Activated CD8-positive, alpha-beta T cell treated with anti-CD3 and anti-CD28 coated beads for 36 hours (primary cell): Measurements from ENCODE around the gene PNPLA7. TPM values are rescaled to one million over a fixed set of nuclear protein-coding genes. Genes with fewer than 3 reads are reported as not detected.
"Not testable (repeated sequence)": the region's sequence is repeated elsewhere in the genome, so short reads cannot be mapped to it uniquely, and the experiment has no call there.

Experiments used
- ATAC-seq: fragments of 200-7000 bp; cut with Tn5 transposase; one replicate; pipeline ENCODE4 v1.10.0; 2021; ENCODE audit warnings: mild to moderate bottlenecking, moderate library complexity
- CTCF ChIA-PET: fragments of 350-600 bp; sonication (Branson Sonifier 250); formaldehyde crosslinking; loops from one replicate; lab custom pipeline; 2021; ENCODE audit warnings: antibody characterized with exemption; lab: Charles Lee
- POLR2A ChIA-PET: fragments of 350-600 bp; sonication (Branson Sonifier 250); formaldehyde crosslinking; loops from one replicate; lab custom pipeline; 2021; ENCODE audit warnings: antibody characterized with exemption; lab: Charles Lee
- DNase-seq: peaks from one replicate; pipeline ENCODE4 v3.0.0-alpha.2; 2020
- H3K27ac Mint-ChIP-seq: one replicate; pipeline ENCODE4 v1.8.0; 2021; ENCODE audit warnings: mild to moderate bottlenecking, mixed read lengths
- H3K27me3 Mint-ChIP-seq: one replicate; pipeline ENCODE4 v1.8.0; 2021; ENCODE audit warnings: mixed read lengths
- H3K36me3 Mint-ChIP-seq: one replicate; pipeline ENCODE4 v1.8.0; 2021; ENCODE audit warnings: low read depth, mixed read lengths
- H3K4me1 Mint-ChIP-seq: one replicate; pipeline ENCODE4 v1.8.0; 2021; ENCODE audit warnings: low read depth, mixed read lengths
- H3K4me3 Mint-ChIP-seq: one replicate; pipeline ENCODE4 v1.8.0; 2021; ENCODE audit warnings: mild to moderate bottlenecking, moderate library complexity, mixed read lengths
- H3K9me3 Mint-ChIP-seq: one replicate; pipeline ENCODE4 v1.8.0; 2021; ENCODE audit warnings: mixed read lengths
- CTCF ChIP-seq: fragments of 200-600 bp; IDR thresholded peaks from one replicate; pipeline ENCODE4 v1.8.0; 2022; ENCODE audit warnings: antibody characterized with exemption, mild to moderate bottlenecking
- intact Hi-C: fragments of 100-400 bp; cut with micrococcal nuclease; formaldehyde crosslinking; loops from one replicate; pipeline ENCODE4 v1.10.0; 2022
- total RNA-seq, 2 experiments: library from RNA; stranded (reverse); gene quantifications; one replicate each; pipeline ENCODE4 v1.2.3, GENCODE V29; 2021

Gene PNPLA7
- total RNA-seq, 2 experiments from 2014 or later: 4.8 to 5.0 TPM

GRCh38 chr9:137516144-137516917 lies 33.9 kb downstream of the PNPLA7 start:
- CTCF ChIA-PET: interaction anchor here (0.9 kb wide), 1 partner anchor 19 kb away, joined by 3 read pairs; no protein-coding TSS in a partner anchor
- Mint-ChIP-seq H3K4me1 (peaks cover 2% of the 10 kb centered on the region), H3K27ac (no peak overlapping the region), H3K27me3 (no peaks in the 10 kb centered on the region), H3K36me3 (no peaks in the 10 kb centered on the region), H3K9me3 (no peaks in the 10 kb centered on the region), H3K4me3 (no peak overlapping the region)
- TF ChIP-seq CTCF: no peak
- POLR2A ChIA-PET: no interaction called here
- no peak for ATAC-seq
- intact Hi-C loops: no loop called here
- DNase-seq: no peak

- no peak overlapping the region for H3K4me3 Mint-ChIP-seq
- peaks cover 2% of the 10 kb centered on the region for H3K4me1 Mint-ChIP-seq
- intact Hi-C loops: no loop called here
- POLR2A ChIA-PET: no interaction called here
- H3K36me3 Mint-ChIP-seq: no peaks in the 10 kb centered on the region
- CTCF ChIA-PET: no interaction called here
- no peak for TF ChIP-seq CTCF
- ATAC-seq (no peak), DNase-seq (no peak)
- no peaks in the 10 kb centered on the region for H3K9me3 Mint-ChIP-seq
- H3K27me3 Mint-ChIP-seq: no peaks in the 10 kb centered on the region
- no peak overlapping the region for H3K27ac Mint-ChIP-seq
Observed at GRCh38 chr9:137515338-137515724, 34.9 kb downstream of the PNPLA7 start.

- POLR2A ChIA-PET: no interaction called here
- intact Hi-C loops: no loop called here
- no peaks in the 10 kb centered on the region for H3K36me3 Mint-ChIP-seq
- H3K27ac Mint-ChIP-seq: no peak overlapping the region
- H3K4me3 Mint-ChIP-seq: no peak overlapping the region
- H3K4me1 Mint-ChIP-seq: peaks cover 2% of the 10 kb centered on the region
- no peaks in the 10 kb centered on the region for H3K27me3 Mint-ChIP-seq
- no peak for TF ChIP-seq CTCF
- CTCF ChIA-PET: no interaction called here
- DNase-seq: no peak
- no peak for ATAC-seq
- H3K9me3 Mint-ChIP-seq: no peaks in the 10 kb centered on the region
Observed at GRCh38 chr9:137514691-137515337, 35.4 kb downstream of the PNPLA7 start.

- H3K9me3 Mint-ChIP-seq, H3K36me3 Mint-ChIP-seq, H3K27ac Mint-ChIP-seq, ATAC-seq, H3K27me3 Mint-ChIP-seq, intact Hi-C loops, DNase-seq, POLR2A ChIA-PET, H3K4me1 Mint-ChIP-seq, H3K4me3 Mint-ChIP-seq: not testable (repeated sequence)
- CTCF ChIA-PET: interaction anchor here (1.3 kb wide), 1 partner anchor 9 kb away, joined by 4 read pairs; no protein-coding TSS in a partner anchor
Observed at GRCh38 chr9:137513801-137514570, 36.2 kb downstream of the PNPLA7 start.

- ChIA-PET POLR2A (interaction anchor here (0.7 kb wide), 1 partner anchor 189 kb away, joined by 3 read pairs; no protein-coding TSS in a partner anchor), CTCF (interaction anchor here (1.3 kb wide), 1 partner anchor 9 kb away, joined by 4 read pairs; no protein-coding TSS in a partner anchor)
- H3K27ac Mint-ChIP-seq, ATAC-seq, DNase-seq, H3K4me3 Mint-ChIP-seq, H3K27me3 Mint-ChIP-seq, H3K9me3 Mint-ChIP-seq, intact Hi-C loops, H3K4me1 Mint-ChIP-seq, H3K36me3 Mint-ChIP-seq: not testable (repeated sequence)
Observed at GRCh38 chr9:137513136-137513535, 37.1 kb downstream of the PNPLA7 start.
